GM10266 (cell line): ENCODE results near the gene ZNF497.

Experiments
- DNase-seq: peaks from one replicate; pipeline ENCODE4 v3.0.0; 2012; ENCODE audit errors: extremely low spot score
- CTCF ChIP-seq: IDR thresholded peaks from 2 replicates; pipeline ENCODE4 v1.5.1; 2012; ENCODE audit warnings: mild to moderate bottlenecking, low read depth; ENCODE audit not compliant: control insufficient read depth, insufficient read depth; ENCODE audit errors: missing control alignments

The ZNF497 gene

DNA sequence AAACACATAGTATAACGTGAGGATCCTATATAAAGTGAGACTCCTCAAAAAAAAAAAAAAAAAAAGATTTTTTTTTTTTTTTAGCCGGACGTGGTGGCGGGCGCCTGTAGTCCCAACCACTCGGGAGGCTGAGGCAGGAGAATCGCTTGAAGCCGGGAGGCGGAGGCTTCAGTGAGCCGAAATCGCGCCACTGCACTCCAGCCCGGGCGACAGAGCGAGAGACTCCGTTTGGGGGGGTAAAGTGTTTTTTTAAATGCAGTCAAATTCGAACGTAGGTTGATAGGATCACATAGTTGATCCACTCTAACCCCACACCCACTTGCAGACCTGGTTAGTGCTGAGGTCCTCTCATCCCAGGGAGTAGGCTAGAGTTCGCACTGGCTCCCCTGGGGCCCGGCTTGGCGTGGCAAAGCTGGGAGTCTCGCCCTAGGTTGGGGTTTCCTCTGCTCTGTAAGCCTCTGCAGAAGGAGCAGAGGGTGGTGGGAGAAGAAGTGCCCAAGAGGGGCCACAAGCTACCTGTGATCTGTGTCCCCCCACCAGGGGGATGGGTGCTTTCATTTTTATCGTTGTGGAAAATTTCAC is 39.4 kb upstream of the ZNF497 start:
- no peak for DNase-seq
- no peak for TF ChIP-seq CTCF

GRCh38 chr19:58400916-58401839 is 38.6 kb upstream of the ZNF497 start:
- TF ChIP-seq CTCF = no peak

GRCh38 chr19:58400316-58400915 is 37.9 kb upstream of the ZNF497 start:
- DNase-seq = no peak
- TF ChIP-seq CTCF = no peak

More at GRCh38 chr19:58400916-58401839, 38.6 kb upstream of the ZNF497 start:
- DNase-seq = peak; percentile 99

- DNase-seq = no peak
- TF ChIP-seq CTCF = no peak
These were observed 37.4 kb upstream of the ZNF497 start for GRCh38 chr19:58399903-58400302.

DNA sequence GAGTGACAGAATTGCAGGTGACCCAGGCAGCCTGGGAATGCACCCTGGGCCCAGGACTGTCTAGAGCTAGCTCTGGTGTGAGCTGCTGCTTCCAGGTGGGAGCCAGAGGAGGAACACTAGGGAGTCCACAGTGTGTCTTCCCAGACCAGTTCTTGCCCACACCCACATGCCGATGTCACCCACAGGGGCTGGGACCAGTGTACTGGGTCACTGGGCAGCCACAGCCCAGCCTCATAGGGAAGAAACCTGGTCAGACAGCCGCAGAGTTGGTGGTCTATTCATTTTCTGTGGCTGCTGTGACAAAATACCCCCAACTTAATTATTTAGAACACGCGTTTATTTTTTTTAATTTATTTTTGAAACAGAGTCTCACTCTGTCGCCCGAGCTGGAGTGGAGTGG is 36.0 kb upstream of the ZNF497 start:
- DNase-seq = no peak
- TF ChIP-seq CTCF = no peak

DNA sequence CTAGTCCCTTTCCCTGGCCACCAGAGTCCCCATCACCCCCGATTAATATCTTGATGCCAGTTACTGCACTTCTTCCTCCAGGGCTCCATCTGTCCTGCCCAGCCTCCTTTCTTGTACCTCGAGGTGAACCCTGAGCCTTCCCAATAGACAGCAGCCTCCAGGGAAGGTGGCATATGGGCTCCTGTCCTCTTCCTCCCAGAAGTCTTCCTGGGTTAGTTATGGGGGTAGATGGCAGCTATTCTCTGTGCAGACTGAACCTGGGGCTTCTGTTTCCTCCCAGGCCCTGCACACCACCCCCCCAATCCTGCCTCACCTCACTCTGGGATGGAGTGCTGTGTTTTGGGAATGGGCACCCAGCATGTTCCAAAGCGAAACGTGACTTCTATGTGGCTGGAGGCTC is 35.5 kb upstream of the ZNF497 start:
- no peak for TF ChIP-seq CTCF
- no peak for DNase-seq
